WTC11 (cell line): ENCODE data around the gene CCT3. TPM values are rescaled to one million over a fixed set of nuclear protein-coding genes. Genes with fewer than 3 reads are reported as not detected.

ENCODE experiments used
- ATAC-seq: fragments of 200-7000 bp; cut with Tn5 transposase; 2 replicates; pipeline ENCODE4 v1.10.0; 2021; ENCODE audit warnings: mild to moderate bottlenecking, moderate library complexity
- CTCF ChIA-PET: fragments of 300-600 bp; sonication (Branson Sonifier 250); formaldehyde crosslinking; loops from one replicate; lab custom pipeline; 2021; ENCODE audit warnings: antibody characterized with exemption; lab: Charles Lee
- POLR2A ChIA-PET: fragments of 350-600 bp; sonication (Branson Sonifier 250); formaldehyde crosslinking; loops from one replicate; lab custom pipeline; 2021; ENCODE audit warnings: antibody characterized with exemption; lab: Charles Lee
- DNase-seq: peaks from one replicate; pipeline ENCODE4 v3.0.0; 2021; ENCODE audit warnings: low spot score
- H3K27ac Mint-ChIP-seq: 2 replicates; pipeline ENCODE4 v1.8.0; 2021; ENCODE audit warnings: mixed read lengths
- H3K27me3 Mint-ChIP-seq: 2 replicates; pipeline ENCODE4 v1.8.0; 2021; ENCODE audit warnings: low read depth, mild to moderate bottlenecking, moderate library complexity, mixed read lengths
- H3K36me3 Mint-ChIP-seq: 2 replicates; pipeline ENCODE4 v1.8.0; 2021; ENCODE audit warnings: mixed read lengths
- H3K4me1 Mint-ChIP-seq: 2 replicates; pipeline ENCODE4 v1.8.0; 2022; ENCODE audit warnings: mixed read lengths
- H3K4me3 Mint-ChIP-seq: 2 replicates; pipeline ENCODE4 v1.8.0; 2021; ENCODE audit warnings: mild to moderate bottlenecking, moderate library complexity, mixed read lengths
- H3K9me3 Mint-ChIP-seq: 2 replicates; pipeline ENCODE4 v1.8.0; 2021; ENCODE audit warnings: mixed read lengths
- AR ChIP-seq: fragments of 250-450 bp; sonication (Bioruptor Pico); IDR thresholded peaks from 2 replicates; pipeline ENCODE4 v1.9.0; 2021; ENCODE audit warnings: mild to moderate bottlenecking
- CBFB ChIP-seq: sonication (generic); formaldehyde crosslinking; IDR thresholded peaks from 2 replicates; pipeline ENCODE4 v1.8.1; 2022; ENCODE audit warnings: mild to moderate bottlenecking, low read depth, missing genetic modification reagents
- CREM ChIP-seq: sonication (generic); formaldehyde crosslinking; IDR thresholded peaks from 2 replicates; pipeline ENCODE4 v1.8.1; 2022; ENCODE audit warnings: mild to moderate bottlenecking, missing genetic modification reagents, moderate library complexity
- E2F4 ChIP-seq: sonication (generic); formaldehyde crosslinking; IDR thresholded peaks from 2 replicates; pipeline ENCODE4 v1.8.1; 2022; ENCODE audit warnings: low read depth, mild to moderate bottlenecking, moderate library complexity, missing genetic modification reagents, borderline replicate concordance
- EMX1 ChIP-seq: fragments of 250-450 bp; sonication (Bioruptor Pico); IDR thresholded peaks from 2 replicates; pipeline ENCODE4 v1.8.0; 2021; ENCODE audit warnings: mild to moderate bottlenecking
- ETV6 ChIP-seq: sonication (generic); formaldehyde crosslinking; IDR thresholded peaks from 2 replicates; pipeline ENCODE4 v1.8.1; 2022; ENCODE audit warnings: mild to moderate bottlenecking, missing genetic modification reagents
- GABPB1 ChIP-seq: sonication (generic); formaldehyde crosslinking; IDR thresholded peaks from 2 replicates; pipeline ENCODE4 v1.8.1; 2023; ENCODE audit warnings: mild to moderate bottlenecking, missing genetic modification reagents
- IRF2 ChIP-seq: sonication (generic); formaldehyde crosslinking; IDR thresholded peaks from 2 replicates; pipeline ENCODE4 v1.8.0; 2022; ENCODE audit warnings: low read depth, missing genetic modification reagents, borderline replicate concordance
- KAT7 ChIP-seq: sonication (generic); formaldehyde crosslinking; IDR thresholded peaks from 2 replicates; pipeline ENCODE4 v1.8.1; 2023; ENCODE audit warnings: missing genetic modification reagents, mild to moderate bottlenecking, borderline replicate concordance
- NFATC4 ChIP-seq: fragments of 250-450 bp; sonication (Bioruptor Pico); IDR thresholded peaks from 2 replicates; pipeline ENCODE4 v1.9.0; 2021; ENCODE audit warnings: mild to moderate bottlenecking
- NR3C1 ChIP-seq: sonication (generic); formaldehyde crosslinking; conservative IDR thresholded peaks from 2 replicates; pipeline ENCODE4 v1.8.1; 2023; ENCODE audit warnings: low read depth, mild to moderate bottlenecking, missing genetic modification reagents
- RELA ChIP-seq: sonication (generic); formaldehyde crosslinking; IDR thresholded peaks from 2 replicates; pipeline ENCODE4 v1.8.1; 2022; ENCODE audit warnings: missing genetic modification reagents, mild to moderate bottlenecking, borderline replicate concordance
- SMAD4 ChIP-seq: sonication (generic); formaldehyde crosslinking; IDR thresholded peaks from 2 replicates; pipeline ENCODE4 v1.8.0; 2022; ENCODE audit warnings: mild to moderate bottlenecking, missing genetic modification reagents
- SP1 ChIP-seq: sonication (generic); formaldehyde crosslinking; conservative IDR thresholded peaks from 2 replicates; pipeline ENCODE4 v1.8.1; 2022; ENCODE audit warnings: missing genetic modification reagents
- TCF7 ChIP-seq: sonication (generic); formaldehyde crosslinking; IDR thresholded peaks from 2 replicates; pipeline ENCODE4 v1.8.0; 2022; ENCODE audit warnings: mild to moderate bottlenecking, low read depth, missing genetic modification reagents, moderate library complexity
- TEAD1 ChIP-seq: sonication (generic); formaldehyde crosslinking; IDR thresholded peaks from 2 replicates; pipeline ENCODE4 v1.8.0; 2022; ENCODE audit warnings: mild to moderate bottlenecking, missing genetic modification reagents
- ZNF138 ChIP-seq: sonication (generic); formaldehyde crosslinking; conservative IDR thresholded peaks from 2 replicates; pipeline ENCODE4 v1.8.1; 2022; ENCODE audit warnings: mild to moderate bottlenecking, moderate library complexity, missing genetic modification reagents
- ZNF232 ChIP-seq: sonication (generic); formaldehyde crosslinking; IDR thresholded peaks from 2 replicates; pipeline ENCODE4 v1.8.0; 2022; ENCODE audit warnings: mild to moderate bottlenecking, missing genetic modification reagents
- ZNF281 ChIP-seq: sonication (generic); formaldehyde crosslinking; IDR thresholded peaks from 2 replicates; pipeline ENCODE4 v1.8.0; 2023; ENCODE audit warnings: mild to moderate bottlenecking, missing genetic modification reagents
- ZNF317 ChIP-seq: sonication (generic); formaldehyde crosslinking; IDR thresholded peaks from 2 replicates; pipeline ENCODE4 v1.8.1; 2023; ENCODE audit warnings: low read depth, mild to moderate bottlenecking, moderate library complexity, missing genetic modification reagents, borderline replicate concordance
- ZNF532 ChIP-seq: fragments of 250-450 bp; sonication (Bioruptor Pico); IDR thresholded peaks from 2 replicates; pipeline ENCODE4 v1.9.0; 2021; ENCODE audit warnings: mild to moderate bottlenecking, borderline replicate concordance
- ZNF671 ChIP-seq: fragments of 250-450 bp; sonication (Bioruptor Pico); IDR thresholded peaks from 2 replicates; pipeline ENCODE4 v1.8.0; 2021; ENCODE audit warnings: mild to moderate bottlenecking
- total RNA-seq: library from RNA; stranded (reverse); gene quantifications from 3 replicates; pipeline ENCODE4 v1.2.3, GENCODE V29; 2021
- TF ChIP-seq, protein P1 (sequence below): sonication (generic); formaldehyde crosslinking; IDR thresholded peaks from 2 replicates; pipeline ENCODE4 v1.8.1; 2023; ENCODE audit warnings: mild to moderate bottlenecking, missing genetic modification reagents
- TF ChIP-seq, protein P2 (sequence below): sonication (generic); formaldehyde crosslinking; IDR thresholded peaks from 2 replicates; pipeline ENCODE4 v1.8.1; 2023; ENCODE audit warnings: mild to moderate bottlenecking, missing genetic modification reagents

Gene CCT3
- total RNA-seq, 1 experiment from 2014 or later: 479 TPM

DNA sequence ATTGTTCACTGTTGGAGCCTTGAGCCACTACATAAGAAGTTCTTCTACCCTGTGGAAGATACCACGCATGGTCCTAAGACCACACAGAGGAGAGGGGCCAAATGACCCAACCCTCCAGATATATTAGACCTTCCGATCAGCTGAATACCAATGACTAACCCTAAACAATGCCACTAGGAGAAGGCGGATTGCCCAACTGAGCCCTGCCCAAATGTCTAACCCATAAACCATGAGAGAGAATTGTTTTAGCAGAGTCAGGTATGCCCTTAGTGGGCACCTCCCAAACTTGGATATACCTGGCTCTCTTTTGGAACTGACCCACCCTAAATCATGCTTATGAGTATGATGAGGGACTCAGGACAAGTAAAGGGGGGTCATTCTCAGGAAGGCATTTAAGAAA lies 67.8 kb downstream of the CCT3 start (continued):
- TF ChIP-seq TCF7 (no peak), ZNF281 (CRISPR knock-in tag) (no peak), AR (CRISPR knock-in tag) (no peak), ZNF232 (CRISPR knock-in tag) (no peak), NR3C1 (CRISPR knock-in tag) (no peak), GABPB1 (no peak), RELA (CRISPR knock-in tag) (no peak), ZNF138 (no peak), ETV6 (CRISPR knock-in tag) (no peak)
- TF ChIP-seq, protein P1, sequence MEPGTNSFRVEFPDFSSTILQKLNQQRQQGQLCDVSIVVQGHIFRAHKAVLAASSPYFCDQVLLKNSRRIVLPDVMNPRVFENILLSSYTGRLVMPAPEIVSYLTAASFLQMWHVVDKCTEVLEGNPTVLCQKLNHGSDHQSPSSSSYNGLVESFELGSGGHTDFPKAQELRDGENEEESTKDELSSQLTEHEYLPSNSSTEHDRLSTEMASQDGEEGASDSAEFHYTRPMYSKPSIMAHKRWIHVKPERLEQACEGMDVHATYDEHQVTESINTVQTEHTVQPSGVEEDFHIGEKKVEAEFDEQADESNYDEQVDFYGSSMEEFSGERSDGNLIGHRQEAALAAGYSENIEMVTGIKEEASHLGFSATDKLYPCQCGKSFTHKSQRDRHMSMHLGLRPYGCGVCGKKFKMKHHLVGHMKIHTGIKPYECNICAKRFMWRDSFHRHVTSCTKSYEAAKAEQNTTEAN (CRISPR knock-in tag): no peak

- no peak for ATAC-seq
- H3K4me3 Mint-ChIP-seq: no peak overlapping the region
- POLR2A ChIA-PET: no interaction called here
- TF ChIP-seq ZNF532 (CRISPR knock-in tag): no peak
- TF ChIP-seq CREM (CRISPR knock-in tag): no peak
- TF ChIP-seq TEAD1 (CRISPR knock-in tag): no peak
- no peak for TF ChIP-seq CBFB (CRISPR knock-in tag)
- TF ChIP-seq ZNF671 (CRISPR knock-in tag): no peak
- TF ChIP-seq KAT7 (CRISPR knock-in tag): no peak
- no peak for TF ChIP-seq SP1
- no peak for TF ChIP-seq ZNF232 (CRISPR knock-in tag)
- TF ChIP-seq SMAD4: no peak
- TF ChIP-seq E2F4: no peak
- TF ChIP-seq NFATC4 (CRISPR knock-in tag): no peak
- TF ChIP-seq ZNF317 (CRISPR knock-in tag): no peak
- TF ChIP-seq, protein P2, sequence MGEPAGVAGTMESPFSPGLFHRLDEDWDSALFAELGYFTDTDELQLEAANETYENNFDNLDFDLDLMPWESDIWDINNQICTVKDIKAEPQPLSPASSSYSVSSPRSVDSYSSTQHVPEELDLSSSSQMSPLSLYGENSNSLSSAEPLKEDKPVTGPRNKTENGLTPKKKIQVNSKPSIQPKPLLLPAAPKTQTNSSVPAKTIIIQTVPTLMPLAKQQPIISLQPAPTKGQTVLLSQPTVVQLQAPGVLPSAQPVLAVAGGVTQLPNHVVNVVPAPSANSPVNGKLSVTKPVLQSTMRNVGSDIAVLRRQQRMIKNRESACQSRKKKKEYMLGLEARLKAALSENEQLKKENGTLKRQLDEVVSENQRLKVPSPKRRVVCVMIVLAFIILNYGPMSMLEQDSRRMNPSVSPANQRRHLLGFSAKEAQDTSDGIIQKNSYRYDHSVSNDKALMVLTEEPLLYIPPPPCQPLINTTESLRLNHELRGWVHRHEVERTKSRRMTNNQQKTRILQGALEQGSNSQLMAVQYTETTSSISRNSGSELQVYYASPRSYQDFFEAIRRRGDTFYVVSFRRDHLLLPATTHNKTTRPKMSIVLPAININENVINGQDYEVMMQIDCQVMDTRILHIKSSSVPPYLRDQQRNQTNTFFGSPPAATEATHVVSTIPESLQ (CRISPR knock-in tag): no peak
- no peak for TF ChIP-seq EMX1 (CRISPR knock-in tag)
- no peak for TF ChIP-seq ZNF138
- TF ChIP-seq IRF2 (CRISPR knock-in tag): no peak
Measured at GRCh38 chr1:156268336-156268735, 69.8 kb downstream of the CCT3 start.

More at GRCh38 chr1:156268336-156268735, 69.8 kb downstream of the CCT3 start:
- CTCF ChIA-PET: interaction anchor here (1.0 to 1.5 kb wide), 2 partner anchors 14 to 43 kb away, joined by 3 to 5 read pairs; partner anchors contain the start of gene SMG5
- no peaks in the 10 kb centered on the region for H3K4me1 Mint-ChIP-seq
- DNase-seq: no peak
- H3K27me3 Mint-ChIP-seq: no peaks in the 10 kb centered on the region
- no peak overlapping the region for H3K27ac Mint-ChIP-seq
- H3K9me3 Mint-ChIP-seq: no peaks in the 10 kb centered on the region
- H3K36me3 Mint-ChIP-seq: peaks cover 75% of the 10 kb centered on the region
